HAP-1 (cell line): ENCODE data around the gene DYNLL1.
"Not testable (repeated sequence)": the region's sequence is repeated elsewhere in the genome, so short reads cannot be mapped to it uniquely, and the experiment has no call there.

Experiments used
- DNase-seq, 2 experiments: peaks; one replicate each; pipeline ENCODE4 v3.0.0-alpha.2; 2016 to 2020; ENCODE audit warnings: low spot score in 2 of 2
- H3K27me3 ChIP-seq: fragments of 250-450 bp; sonication (Bioruptor Pico); 2 replicates; pipeline ENCODE4 v1.5.1; 2020; ENCODE audit warnings: low read depth, mild to moderate bottlenecking, moderate library complexity
- H3K36me3 ChIP-seq: fragments of 250-450 bp; sonication (Bioruptor Pico); replicated peaks from 2 replicates; pipeline ENCODE4 v1.5.1; 2020; ENCODE audit warnings: mild to moderate bottlenecking
- H3K4me1 ChIP-seq: fragments of 250-450 bp; sonication (Bioruptor Pico); 2 replicates; pipeline ENCODE4 v1.5.1; 2020; ENCODE audit warnings: mild to moderate bottlenecking
- H3K4me3 ChIP-seq: fragments of 250-450 bp; sonication (Bioruptor Pico); 2 replicates; pipeline ENCODE4 v1.5.1; 2020; ENCODE audit warnings: mild to moderate bottlenecking, moderate library complexity
- H3K9me3 ChIP-seq: fragments of 250-450 bp; sonication (Bioruptor Pico); 2 replicates; pipeline ENCODE4 v1.5.1; 2020; ENCODE audit warnings: mild to moderate bottlenecking, moderate library complexity
- in situ Hi-C: fragments of 300-500 bp; cut with MboI; formaldehyde crosslinking; loops from 3 replicates; pipeline ENCODE4 v1.14.3; 2020; ENCODE audit warnings: low sequenced_read_pairs, inconsistent platforms, mixed read lengths

Gene DYNLL1

GRCh38 chr12:120485961-120486881, 9.7 kb upstream of the DYNLL1 start:
- in situ Hi-C loops, result no loop called here
- no peaks in the 10 kb centered on the region for H3K4me1 ChIP-seq
- DNase-seq, result no peak
- H3K9me3 ChIP-seq, result no peaks in the 10 kb centered on the region
- no peaks in the 10 kb centered on the region; the same call in 1 of the 2 replicates for H3K36me3 ChIP-seq
- no peaks in the 10 kb centered on the region for H3K27me3 ChIP-seq
- H3K4me3 ChIP-seq, result no peak overlapping the region

GRCh38 chr12:120487552-120487951, 8.4 kb upstream of the DYNLL1 start:
- H3K9me3 ChIP-seq, H3K36me3 ChIP-seq, H3K27me3 ChIP-seq, DNase-seq, H3K4me3 ChIP-seq, in situ Hi-C loops, H3K4me1 ChIP-seq: not testable (repeated sequence)

GRCh38 chr12:120488057-120488640, 7.8 kb upstream of the DYNLL1 start:
- Histone ChIP-seq H3K36me3 (no peaks in the 10 kb centered on the region), H3K27me3 (no peaks in the 10 kb centered on the region), H3K9me3 (no peaks in the 10 kb centered on the region), H3K4me1 (no peaks in the 10 kb centered on the region), H3K4me3 (no peak overlapping the region)
- in situ Hi-C loops, result no loop called here
- DNase-seq, result no peak

- no peak for DNase-seq
- H3K36me3 ChIP-seq, result no peaks in the 10 kb centered on the region
- H3K4me3 ChIP-seq, result no peak overlapping the region
- no peaks in the 10 kb centered on the region for H3K9me3 ChIP-seq
- in situ Hi-C loops, result no loop called here
- H3K4me1 ChIP-seq, result no peaks in the 10 kb centered on the region
- no peaks in the 10 kb centered on the region for H3K27me3 ChIP-seq
These were observed 6.9 kb upstream of the DYNLL1 start for GRCh38 chr12:120489018-120489417.

- in situ Hi-C loops, result no loop called here
- Histone ChIP-seq H3K36me3 (no peaks in the 10 kb centered on the region), H3K9me3 (no peaks in the 10 kb centered on the region), H3K4me3 (no peak overlapping the region), H3K27me3 (no peaks in the 10 kb centered on the region), H3K4me1 (peaks cover 7% of the 10 kb centered on the region)
- DNase-seq, result no peak
These were observed 5.6 kb upstream of the DYNLL1 start for GRCh38 chr12:120490325-120490724.

GRCh38 chr12:120490833-120491512, 4.9 kb upstream of the DYNLL1 start:
- Histone ChIP-seq H3K36me3 (no peaks in the 10 kb centered on the region), H3K4me3 (no peak overlapping the region), H3K4me1 (peaks cover 8% of the 10 kb centered on the region), H3K9me3 (no peaks in the 10 kb centered on the region), H3K27me3 (no peaks in the 10 kb centered on the region)
- in situ Hi-C loops, result no loop called here
- no peak for DNase-seq

GRCh38 chr12:120495186-120495730, 655 bp upstream of the DYNLL1 start:
- DNase-seq, result no peak
- peaks cover 8% of the 10 kb centered on the region for H3K4me1 ChIP-seq

GRCh38 chr12:120496413-120497340, 764 bp downstream of the DYNLL1 start:
- in situ Hi-C loops, result no loop called here
- Histone ChIP-seq H3K4me1 (peaks cover 8% of the 10 kb centered on the region), H3K4me3 (peak overlapping the region; percentile 88), H3K27me3 (no peaks in the 10 kb centered on the region), H3K9me3 (no peaks in the 10 kb centered on the region), H3K36me3 (peaks cover 16% of the 10 kb centered on the region)
- DNase-seq, result peak; percentile 28 to 65

More at GRCh38 chr12:120495186-120495730, 655 bp upstream of the DYNLL1 start:
- Histone ChIP-seq H3K4me3 (peak overlapping the region; percentile 88), H3K9me3 (no peaks in the 10 kb centered on the region), H3K36me3 (peaks cover 16% of the 10 kb centered on the region), H3K27me3 (no peaks in the 10 kb centered on the region)
- in situ Hi-C loops, result no loop called here

GRCh38 chr12:120497524-120498150, 1.7 kb downstream of the DYNLL1 start:
- no peaks in the 10 kb centered on the region for H3K9me3 ChIP-seq
- peaks cover 16% of the 10 kb centered on the region for H3K36me3 ChIP-seq
- H3K27me3 ChIP-seq, result no peaks in the 10 kb centered on the region
- no peak for DNase-seq
- in situ Hi-C loops, result no loop called here
- peak overlapping the region; percentile 88 for H3K4me3 ChIP-seq
- H3K4me1 ChIP-seq, result peaks cover 8% of the 10 kb centered on the region

GRCh38 chr12:120498870-120499515, 3.1 kb downstream of the DYNLL1 start:
- DNase-seq, result no peak
- H3K9me3 ChIP-seq, result no peaks in the 10 kb centered on the region
- no peak overlapping the region for H3K4me3 ChIP-seq
- in situ Hi-C loops, result no loop called here
- no peaks in the 10 kb centered on the region for H3K27me3 ChIP-seq
- peaks cover 8% of the 10 kb centered on the region for H3K4me1 ChIP-seq
- H3K36me3 ChIP-seq, result peaks cover 24% of the 10 kb centered on the region

GRCh38 chr12:120500581-120500980, 4.7 kb downstream of the DYNLL1 start:
- Histone ChIP-seq H3K4me1 (peaks cover 9% of the 10 kb centered on the region), H3K9me3 (no peaks in the 10 kb centered on the region), H3K4me3 (no peak overlapping the region), H3K36me3 (peaks cover 28% of the 10 kb centered on the region), H3K27me3 (no peaks in the 10 kb centered on the region)
- DNase-seq, result no peak
- in situ Hi-C loops, result no loop called here

GRCh38 chr12:120504587-120504986, 8.7 kb downstream of the DYNLL1 start:
- Histone ChIP-seq H3K27me3 (no peaks in the 10 kb centered on the region), H3K36me3 (peaks cover 26% of the 10 kb centered on the region), H3K4me1 (peaks cover 9% of the 10 kb centered on the region), H3K9me3 (no peaks in the 10 kb centered on the region), H3K4me3 (no peak overlapping the region)
- DNase-seq, result peak; percentile 37 to 65
- in situ Hi-C loops, result no loop called here
